KMS-11 (cell line): Measurements from ENCODE around the gene ETS2.
"Not testable (repeated sequence)": the region's sequence is repeated elsewhere in the genome, so short reads cannot be mapped to it uniquely, and the experiment has no call there.

Experiments
- H2AFZ ChIP-seq: fragments of 200-600 bp; sonication (generic); 2 replicates; pipeline ENCODE4 v1.6.1; 2016; ENCODE audit warnings: antibody characterized with exemption, mixed run types, low read depth
- H3K27ac ChIP-seq: fragments of 200-600 bp; sonication (generic); 2 replicates; pipeline ENCODE4 v1.6.1; 2016; ENCODE audit warnings: mild to moderate bottlenecking, mixed run types
- H3K27me3 ChIP-seq: fragments of 200-600 bp; sonication (generic); 2 replicates; pipeline ENCODE4 v1.6.1; 2017; ENCODE audit warnings: mild to moderate bottlenecking, low read depth, mixed run types, moderate library complexity; ENCODE audit not compliant: insufficient read depth
- H3K36me3 ChIP-seq: fragments of 200-600 bp; sonication (generic); 2 replicates; pipeline ENCODE4 v1.6.1; 2017; ENCODE audit warnings: mild to moderate bottlenecking, mixed run types; ENCODE audit not compliant: insufficient read depth
- H3K4me1 ChIP-seq: fragments of 200-600 bp; sonication (generic); 2 replicates; pipeline ENCODE4 v1.6.1; 2016; ENCODE audit warnings: mild to moderate bottlenecking, low read depth, mixed run types; ENCODE audit not compliant: poor library complexity, severe bottlenecking
- H3K4me2 ChIP-seq: fragments of 200-600 bp; sonication (generic); 2 replicates; pipeline ENCODE4 v1.7.0; 2016; ENCODE audit warnings: mild to moderate bottlenecking, mixed run types
- H3K4me3 ChIP-seq: fragments of 200-600 bp; sonication (generic); IDR thresholded peaks from 2 replicates; pipeline ENCODE4 v1.6.1; 2017; ENCODE audit warnings: low read depth, low read length, mixed read lengths; ENCODE audit not compliant: insufficient read depth
- H3K79me2 ChIP-seq: fragments of 200-600 bp; sonication (generic); 2 replicates; pipeline ENCODE4 v1.6.1; 2016; ENCODE audit warnings: low read depth, mixed run types; ENCODE audit not compliant: insufficient read depth
- H3K9ac ChIP-seq: fragments of 200-600 bp; sonication (generic); 2 replicates; pipeline ENCODE4 v1.6.1; 2016; ENCODE audit warnings: mild to moderate bottlenecking, mixed run types
- H4K20me1 ChIP-seq: fragments of 200-600 bp; sonication (generic); 2 replicates; pipeline ENCODE4 v1.6.1; 2016; ENCODE audit warnings: mild to moderate bottlenecking, mixed run types; ENCODE audit not compliant: insufficient read depth
- TF ChIP-seq, protein P1 (sequence below): fragments of 200-600 bp; sonication (generic); conservative IDR thresholded peaks from 2 replicates; pipeline ENCODE4 v1.6.1; 2017; ENCODE audit warnings: low read depth, mild to moderate bottlenecking, antibody characterized with exemption, low read length, moderate library complexity, mixed read lengths

The ETS2 gene

DNA sequence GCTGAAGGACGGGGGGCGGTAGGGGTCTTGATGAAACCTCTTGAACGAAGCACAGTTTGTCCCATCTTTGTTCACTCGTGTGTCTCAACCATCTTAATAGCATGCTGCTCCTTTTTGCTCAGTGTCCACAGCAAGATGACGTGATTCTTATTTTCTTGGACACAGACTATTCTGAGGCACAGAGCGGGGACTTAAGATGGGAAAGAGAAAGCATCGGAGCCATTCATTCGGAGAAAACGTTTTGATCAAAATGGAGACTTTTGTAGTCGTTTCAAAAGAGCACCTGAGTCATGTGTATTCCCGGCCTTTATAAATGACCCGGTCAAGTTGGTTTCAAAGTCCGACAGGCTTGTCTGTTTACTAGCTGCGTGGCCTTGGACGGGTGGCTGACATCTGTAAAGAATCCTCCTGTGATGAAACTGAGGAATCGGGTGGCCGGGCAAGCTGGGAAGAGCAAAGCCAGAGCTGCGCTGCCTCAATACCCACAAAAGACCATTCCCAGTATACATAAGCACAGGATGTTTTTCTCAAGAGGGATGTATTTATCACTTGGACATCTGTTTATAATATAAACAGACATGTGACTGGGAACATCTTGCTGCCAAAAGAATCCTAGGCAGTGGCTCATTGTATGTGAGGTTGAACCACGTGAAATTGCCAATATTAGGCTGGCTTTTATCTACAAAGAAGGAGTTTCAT lies 18.5 kb downstream of the ETS2 start:
- TF ChIP-seq, protein P1, sequence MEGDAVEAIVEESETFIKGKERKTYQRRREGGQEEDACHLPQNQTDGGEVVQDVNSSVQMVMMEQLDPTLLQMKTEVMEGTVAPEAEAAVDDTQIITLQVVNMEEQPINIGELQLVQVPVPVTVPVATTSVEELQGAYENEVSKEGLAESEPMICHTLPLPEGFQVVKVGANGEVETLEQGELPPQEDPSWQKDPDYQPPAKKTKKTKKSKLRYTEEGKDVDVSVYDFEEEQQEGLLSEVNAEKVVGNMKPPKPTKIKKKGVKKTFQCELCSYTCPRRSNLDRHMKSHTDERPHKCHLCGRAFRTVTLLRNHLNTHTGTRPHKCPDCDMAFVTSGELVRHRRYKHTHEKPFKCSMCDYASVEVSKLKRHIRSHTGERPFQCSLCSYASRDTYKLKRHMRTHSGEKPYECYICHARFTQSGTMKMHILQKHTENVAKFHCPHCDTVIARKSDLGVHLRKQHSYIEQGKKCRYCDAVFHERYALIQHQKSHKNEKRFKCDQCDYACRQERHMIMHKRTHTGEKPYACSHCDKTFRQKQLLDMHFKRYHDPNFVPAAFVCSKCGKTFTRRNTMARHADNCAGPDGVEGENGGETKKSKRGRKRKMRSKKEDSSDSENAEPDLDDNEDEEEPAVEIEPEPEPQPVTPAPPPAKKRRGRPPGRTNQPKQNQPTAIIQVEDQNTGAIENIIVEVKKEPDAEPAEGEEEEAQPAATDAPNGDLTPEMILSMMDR: no peak
- Histone ChIP-seq H3K4me3 (no peak overlapping the region), H3K27me3 (no peaks in the 10 kb centered on the region), H3K36me3 (no peaks in the 10 kb centered on the region; the same call in 1 of the 2 replicates), H4K20me1 (no peaks in the 10 kb centered on the region), H3K27ac (no peak overlapping the region), H3K4me2 (no peak overlapping the region), H3K4me1 (no peaks in the 10 kb centered on the region), H3K9ac (no peak overlapping the region), H3K79me2 (no peaks in the 10 kb centered on the region), H2AFZ (no peak overlapping the region)

DNA sequence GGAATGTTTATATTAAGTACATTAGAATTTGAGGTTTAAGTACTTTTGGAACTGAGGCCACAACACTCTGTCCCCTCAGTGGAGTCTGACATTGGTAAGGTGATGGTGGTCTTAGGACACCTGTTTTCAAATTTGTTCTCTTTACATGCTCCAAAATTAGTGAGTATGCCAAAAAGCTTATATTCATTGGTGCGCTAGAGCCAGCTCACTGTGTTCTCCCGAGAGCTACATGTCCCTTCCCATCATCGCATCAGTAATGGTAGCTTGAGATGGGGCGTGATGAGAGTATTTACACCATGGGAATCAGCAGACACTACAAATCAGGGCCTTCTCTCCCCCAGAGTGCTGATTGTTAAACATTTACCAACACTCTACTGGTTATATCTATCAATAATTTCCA lies 19.5 kb downstream of the ETS2 start:
- H3K36me3 ChIP-seq: no peaks in the 10 kb centered on the region; the same call in 1 of the 2 replicates
- no peaks in the 10 kb centered on the region for H3K4me1 ChIP-seq
- no peaks in the 10 kb centered on the region for H4K20me1 ChIP-seq
- H3K27me3 ChIP-seq: no peaks in the 10 kb centered on the region
- H3K4me3 ChIP-seq: no peak overlapping the region
- TF ChIP-seq, protein P1: no peak
- H3K4me2 ChIP-seq: no peak overlapping the region
- H3K79me2 ChIP-seq: no peaks in the 10 kb centered on the region
- H3K27ac ChIP-seq: no peak overlapping the region
- no peak overlapping the region for H3K9ac ChIP-seq
- no peak overlapping the region for H2AFZ ChIP-seq

DNA sequence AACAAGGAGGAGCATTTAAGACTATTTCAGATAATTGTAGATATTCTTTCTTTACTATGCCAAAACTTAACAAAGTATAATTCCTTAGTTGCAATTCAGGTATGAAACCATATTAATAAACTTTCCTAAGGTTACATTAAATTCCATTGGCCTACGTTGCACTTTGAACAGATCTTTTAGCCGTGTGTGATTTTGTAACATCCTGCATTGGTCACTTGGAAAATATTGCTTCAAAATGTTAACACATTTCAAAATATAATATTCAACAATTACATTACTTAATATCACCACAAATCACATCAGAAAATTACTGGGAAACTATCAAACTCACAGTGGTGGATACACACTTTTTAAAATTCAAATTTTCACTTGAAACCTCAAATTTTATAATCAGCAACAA lies 20.2 kb downstream of the ETS2 start:
- H3K36me3 ChIP-seq: no peaks in the 10 kb centered on the region
- H3K4me1 ChIP-seq: peaks cover 4% of the 10 kb centered on the region
- H3K9ac ChIP-seq: no peak overlapping the region
- no peak overlapping the region for H2AFZ ChIP-seq
- no peaks in the 10 kb centered on the region for H3K79me2 ChIP-seq
- TF ChIP-seq, protein P1: no peak
- H4K20me1 ChIP-seq: no peaks in the 10 kb centered on the region
- H3K27ac ChIP-seq: no peak overlapping the region
- H3K4me3 ChIP-seq: no peak overlapping the region
- H3K27me3 ChIP-seq: no peaks in the 10 kb centered on the region
- no peak overlapping the region for H3K4me2 ChIP-seq

DNA sequence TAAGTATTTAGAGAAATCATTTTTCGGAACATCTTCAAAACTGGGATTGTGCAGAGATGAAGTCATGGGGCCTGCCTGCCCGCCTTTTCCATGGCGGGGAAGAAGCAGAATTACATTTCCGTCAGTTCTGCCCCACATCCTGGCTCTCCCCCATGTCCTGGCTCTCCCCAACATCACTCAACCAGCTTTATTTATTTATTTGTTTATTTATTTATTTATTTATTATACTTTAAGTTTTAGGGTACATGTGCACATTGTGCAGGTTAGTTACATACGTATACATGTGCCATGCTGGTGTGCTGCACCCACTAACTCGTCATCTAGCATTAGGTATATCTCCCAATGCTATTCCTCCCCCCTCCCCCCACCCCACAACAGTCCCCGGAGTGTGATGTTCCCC lies 22.4 kb downstream of the ETS2 start:
- H3K36me3 ChIP-seq, H4K20me1 ChIP-seq, H3K4me3 ChIP-seq, H3K9ac ChIP-seq, H2AFZ ChIP-seq, H3K27ac ChIP-seq, H3K79me2 ChIP-seq, H3K27me3 ChIP-seq, H3K4me2 ChIP-seq: not testable (repeated sequence)
- H3K4me1 ChIP-seq: peaks cover 16% of the 10 kb centered on the region
